Measurements from ENCODE around the gene SMAD2. TPM values are rescaled to one million over a fixed set of nuclear protein-coding genes. Genes with fewer than 3 reads are reported as not detected.

The SMAD2 gene
- total RNA-seq, 1 experiment from 2014 or later: 121 TPM

DNA sequence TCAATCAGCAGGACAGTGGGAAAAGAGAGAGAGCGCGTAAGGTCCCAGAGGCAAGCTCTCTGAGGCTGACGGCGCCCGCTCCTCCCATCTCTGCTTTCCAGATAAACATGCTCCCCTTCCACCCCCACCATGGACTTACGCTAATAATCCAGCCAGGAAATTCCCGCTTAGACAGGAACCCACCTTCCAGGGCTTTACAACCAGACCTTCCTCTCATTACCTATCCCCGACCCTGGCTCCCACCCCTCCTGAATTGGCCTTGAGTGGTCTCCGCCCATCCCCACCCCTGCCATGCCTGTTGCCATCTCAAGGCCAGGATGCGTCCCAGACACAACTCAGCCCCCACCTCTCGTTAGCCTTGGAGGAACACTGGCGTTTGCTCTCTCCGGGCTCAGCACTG, 131.1 kb downstream of the SMAD2 start:
- DNase-seq: no peak
- Histone ChIP-seq H3T11ph (ENCODE audit: low read length) (no peak overlapping the region), H2BK5ac (ENCODE audit: insufficient read length, low read length) (no peak overlapping the region), H3K4ac (ENCODE audit: low read depth, low read length) (no peak overlapping the region), H3K79me1 (ENCODE audit: insufficient read depth, low read depth, low read length, poor library complexity, severe bottlenecking) (no peaks in the 10 kb centered on the region), H3K9me3 (ENCODE audit: control insufficient read depth, low read depth, low read length) (no peaks in the 10 kb centered on the region), H3K27me3 (ENCODE audit: insufficient read depth, low read length) (no peaks in the 10 kb centered on the region), H3K9ac (ENCODE audit: extremely low read depth, insufficient read length, low read length) (no peak overlapping the region), H2BK15ac (ENCODE audit: low read depth, low read length) (no peak overlapping the region), H3K14ac (ENCODE audit: insufficient read depth, low read length) (no peak overlapping the region), H3K23me2 (ENCODE audit: insufficient read length, low read depth, low read length, poor library complexity, severe bottlenecking) (no peaks in the 10 kb centered on the region), H2AK5ac (ENCODE audit: insufficient read length, low read length) (no peak overlapping the region), H3K4me2 (ENCODE audit: insufficient read depth, insufficient read length, low read length) (no peak overlapping the region), H3K23ac (ENCODE audit: insufficient read length, low read depth, low read length) (no peak overlapping the region), H4K91ac (ENCODE audit: insufficient read length, low read depth, low read length) (no peak overlapping the region), H2AFZ (ENCODE audit: low read length) (no peak overlapping the region), H2BK120ac (ENCODE audit: low read depth, low read length, poor library complexity, severe bottlenecking) (no peak overlapping the region), H3K27ac (ENCODE audit: insufficient read length, low read depth, low read length) (no peak overlapping the region), H3K56ac (ENCODE audit: insufficient read length, low read depth, low read length) (no peak overlapping the region), H2BK20ac (ENCODE audit: low read depth, low read length, poor library complexity, severe bottlenecking) (no peak overlapping the region), H3K4me1 (ENCODE audit: insufficient read depth, low read length) (no peaks in the 10 kb centered on the region), H3K79me2 (ENCODE audit: insufficient read depth, low read length) (no peaks in the 10 kb centered on the region), H2BK12ac (ENCODE audit: insufficient read length, low read depth, low read length) (no peak overlapping the region), H4K8ac (replicated peaks; ENCODE audit: insufficient read length, low read depth, low read length) (no peak overlapping the region), H3K18ac (ENCODE audit: insufficient read length, low read depth, low read length) (no peak overlapping the region), H4K20me1 (ENCODE audit: control insufficient read depth, insufficient read depth, insufficient read length) (no peaks in the 10 kb centered on the region), H4K5ac (ENCODE audit: insufficient read length, low read depth, low read length) (no peak overlapping the region)
- Mint-ChIP-seq H3K36me3 (ENCODE audit: insufficient read depth in 1 of 3, low read depth in 3 of 3) (peaks cover 0 to 1% (median 0%) of the 10 kb centered on the region in 3 experiments; a peak in 1 of 7 replicates), H3K4me1 (peaks cover 7 to 16% of the 10 kb centered on the region in 2 experiments), H3K27ac (no peak overlapping the region; a peak in 1 of 7 replicates), H3K4me3 (no peak overlapping the region), H3K9me3 (peaks cover 0 to 1% of the 10 kb centered on the region in 2 experiments; a peak in 3 of 5 replicates), H3K27me3 (ENCODE audit: low read depth) (peaks cover 5% of the 10 kb centered on the region)
- no CpG with 5 or more reads among the region's 13 CpGs for WGBS (ENCODE audit: extremely low coverage, insufficient read length, low lambda C conversion rate)
- TF ChIP-seq, protein P1, sequence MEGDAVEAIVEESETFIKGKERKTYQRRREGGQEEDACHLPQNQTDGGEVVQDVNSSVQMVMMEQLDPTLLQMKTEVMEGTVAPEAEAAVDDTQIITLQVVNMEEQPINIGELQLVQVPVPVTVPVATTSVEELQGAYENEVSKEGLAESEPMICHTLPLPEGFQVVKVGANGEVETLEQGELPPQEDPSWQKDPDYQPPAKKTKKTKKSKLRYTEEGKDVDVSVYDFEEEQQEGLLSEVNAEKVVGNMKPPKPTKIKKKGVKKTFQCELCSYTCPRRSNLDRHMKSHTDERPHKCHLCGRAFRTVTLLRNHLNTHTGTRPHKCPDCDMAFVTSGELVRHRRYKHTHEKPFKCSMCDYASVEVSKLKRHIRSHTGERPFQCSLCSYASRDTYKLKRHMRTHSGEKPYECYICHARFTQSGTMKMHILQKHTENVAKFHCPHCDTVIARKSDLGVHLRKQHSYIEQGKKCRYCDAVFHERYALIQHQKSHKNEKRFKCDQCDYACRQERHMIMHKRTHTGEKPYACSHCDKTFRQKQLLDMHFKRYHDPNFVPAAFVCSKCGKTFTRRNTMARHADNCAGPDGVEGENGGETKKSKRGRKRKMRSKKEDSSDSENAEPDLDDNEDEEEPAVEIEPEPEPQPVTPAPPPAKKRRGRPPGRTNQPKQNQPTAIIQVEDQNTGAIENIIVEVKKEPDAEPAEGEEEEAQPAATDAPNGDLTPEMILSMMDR (conservative IDR thresholded peaks at IDR 0.05): no peak

All from H9 (cell line).